Astrocyte of the hippocampus (primary cell): ENCODE data around the gene FAM47B.

ENCODE experiments used
- DNase-seq: peaks from one replicate; pipeline ENCODE4 v3.0.0; 2011; ENCODE audit warnings: low read depth, low spot score

FAM47B gene

GRCh38 chrX:34942496-34942895, at the start of gene FAM47B:
Gene FAM47B (plus strand): TSS chrX:34942796. CDS start chrX:34942832, 36 bp downstream.
- DNase-seq: no peak

- no peak for DNase-seq
Measured at GRCh38 chrX:34893741-34894140, 48.9 kb upstream of the FAM47B start.

GRCh38 chrX:34900691-34901090, 41.9 kb upstream of the FAM47B start:
- DNase-seq: no peak

GRCh38 chrX:34901761-34902160, 40.8 kb upstream of the FAM47B start:
- DNase-seq: no peak

- no peak for DNase-seq
Measured at GRCh38 chrX:34903316-34903715, 39.3 kb upstream of the FAM47B start.

- no peak for DNase-seq
Measured at GRCh38 chrX:34909151-34909550, 33.4 kb upstream of the FAM47B start.

- DNase-seq: no peak
Measured at GRCh38 chrX:34915463-34916225, 27.0 kb upstream of the FAM47B start.

GRCh38 chrX:34917146-34917545, 25.4 kb upstream of the FAM47B start:
- no peak for DNase-seq

- peak; percentile 48 for DNase-seq
Measured at GRCh38 chrX:34918091-34918736, 24.4 kb upstream of the FAM47B start.

GRCh38 chrX:34918856-34919255, 23.7 kb upstream of the FAM47B start:
- DNase-seq: peak; percentile 55

GRCh38 chrX:34927866-34928265, 14.7 kb upstream of the FAM47B start:
- DNase-seq: no peak

- no peak for DNase-seq
Measured at GRCh38 chrX:34943235-34943634, 639 bp downstream of the FAM47B start.

GRCh38 chrX:34956916-34957315, 14.3 kb downstream of the FAM47B start:
- peak; percentile 38 for DNase-seq

GRCh38 chrX:34961662-34962061, 19.1 kb downstream of the FAM47B start:
- no peak for DNase-seq

GRCh38 chrX:34972206-34972605, 29.6 kb downstream of the FAM47B start:
- no peak for DNase-seq

- DNase-seq: no peak
Measured at GRCh38 chrX:34978171-34978570, 35.6 kb downstream of the FAM47B start.

GRCh38 chrX:34987646-34988045, 45.0 kb downstream of the FAM47B start:
- DNase-seq: no peak
